Liver (tissue), 9 donors: ENCODE results near the gene RIMBP2. TPM values are rescaled to one million over a fixed set of nuclear protein-coding genes. Genes with fewer than 3 reads are reported as not detected.

Experiments
- DNase-seq: peaks from one replicate; pipeline ENCODE4 v3.0.0-alpha.2; 2017; ENCODE audit warnings: low spot score
- H3K27ac ChIP-seq, 2 donors: one replicate each; pipeline ENCODE4 v1.7.0; 2013; ENCODE audit warnings: inconsistent platforms in 2 of 2, low read length in 2 of 2, control low read depth in 1 of 2, low read depth in 1 of 2, mild to moderate bottlenecking in 1 of 2
- H3K27me3 ChIP-seq, 4 donors: one replicate each; pipeline versions ENCODE4 v1.6.1 to v1.7.0; 2013; ENCODE audit warnings: low read length in 3 of 4, inconsistent platforms in 1 of 4, mild to moderate bottlenecking in 1 of 4, moderate library complexity in 1 of 4; ENCODE audit not compliant: control insufficient read depth in 4 of 4, insufficient read depth in 4 of 4
- H3K36me3 ChIP-seq, 4 donors: one replicate each; pipeline versions ENCODE4 v1.6.1 to v1.7.0; 2013; ENCODE audit warnings: low read length in 3 of 4, mild to moderate bottlenecking in 3 of 4, low read depth in 1 of 4, moderate library complexity in 1 of 4; ENCODE audit not compliant: control insufficient read depth in 4 of 4, insufficient read depth in 3 of 4
- H3K4me1 ChIP-seq, 4 donors: one replicate each; pipeline versions ENCODE4 v1.6.1 to v1.7.0; 2013; ENCODE audit warnings: low read length in 3 of 4, mild to moderate bottlenecking in 3 of 4, moderate library complexity in 1 of 4; ENCODE audit not compliant: control insufficient read depth in 4 of 4, insufficient read depth in 4 of 4
- H3K4me3 ChIP-seq, 3 donors: one replicate each; pipeline versions ENCODE4 v1.6.1 to v1.7.0; 2013; ENCODE audit warnings: low read length in 3 of 3, control low read depth in 1 of 3, low read depth in 1 of 3, mild to moderate bottlenecking in 1 of 3
- H3K9ac ChIP-seq, 2 donors: one replicate each; pipeline ENCODE4 v1.7.0; 2013; ENCODE audit warnings: low read length in 2 of 2, mild to moderate bottlenecking in 2 of 2, moderate library complexity in 2 of 2, control low read depth in 1 of 2, low read depth in 1 of 2
- H3K9me3 ChIP-seq, 4 donors: one replicate each; pipeline versions ENCODE4 v1.6.1 to v1.7.0; 2013; ENCODE audit warnings: low read length in 3 of 4; ENCODE audit not compliant: control insufficient read depth in 4 of 4
- EGR1 ChIP-seq, 2 donors: IDR thresholded peaks; 2 replicates each; pipeline ENCODE4 v1.6.1; 2016 to 2018; ENCODE audit warnings: antibody characterized with exemption in 2 of 2, low read depth in 2 of 2
- FOXA1 ChIP-seq: IDR thresholded peaks from 2 replicates; pipeline ENCODE4 v1.6.1; 2016; ENCODE audit warnings: antibody characterized with exemption
- FOXA2 ChIP-seq: IDR thresholded peaks from 2 replicates; pipeline ENCODE4 v1.6.1; 2016; ENCODE audit warnings: antibody characterized with exemption
- GABPA ChIP-seq, 2 donors: IDR thresholded peaks in 1 of 2; conservative IDR thresholded peaks in 1 of 2; 2 replicates each; pipeline ENCODE4 v1.6.1; 2016; ENCODE audit warnings: antibody characterized with exemption in 2 of 2, mild to moderate bottlenecking in 1 of 2, moderate library complexity in 1 of 2
- HNF4A ChIP-seq, 2 donors: conservative IDR thresholded peaks; 2 replicates each; pipeline ENCODE4 v1.6.1; 2016; ENCODE audit warnings: antibody characterized with exemption in 2 of 2, mild to moderate bottlenecking in 2 of 2
- HNF4G ChIP-seq: IDR thresholded peaks from 2 replicates; pipeline ENCODE4 v1.6.1; 2016; ENCODE audit warnings: antibody characterized with exemption
- JUND ChIP-seq, 2 donors: IDR thresholded peaks; 2 replicates each; pipeline ENCODE4 v1.6.1; 2016; ENCODE audit warnings: antibody characterized with exemption in 2 of 2
- NR2F2 ChIP-seq: IDR thresholded peaks from 2 replicates; pipeline ENCODE4 v1.6.1; 2016; ENCODE audit warnings: antibody characterized with exemption
- RAD21 ChIP-seq, 2 donors: IDR thresholded peaks; 2 replicates each; pipeline ENCODE4 v1.6.1; 2016; ENCODE audit warnings: antibody characterized with exemption in 2 of 2, mild to moderate bottlenecking in 2 of 2
- RXRA ChIP-seq, 2 donors: IDR thresholded peaks; 2 replicates each; pipeline ENCODE4 v1.6.1; 2017 to 2018; ENCODE audit warnings: antibody characterized with exemption in 2 of 2, mild to moderate bottlenecking in 1 of 2
- SP1 ChIP-seq: IDR thresholded peaks from 2 replicates; pipeline ENCODE4 v1.6.1; 2018; ENCODE audit warnings: antibody characterized with exemption, mild to moderate bottlenecking
- TAF1 ChIP-seq: conservative IDR thresholded peaks from 2 replicates; pipeline ENCODE4 v1.6.1; 2016; ENCODE audit warnings: antibody characterized with exemption, mild to moderate bottlenecking
- YY1 ChIP-seq: IDR thresholded peaks from 2 replicates; pipeline ENCODE4 v1.6.1; 2016; ENCODE audit warnings: antibody characterized with exemption, mild to moderate bottlenecking
- WGBS: extraction: QIAGEN DNeasy Blood & Tissue Kit; methylation state at CpG from one replicate; pipeline ENCODE4 v1.1.7; 2013; 5-methylcytosine and 5-hydroxymethylcytosine counted together
- polyA plus RNA-seq, 2 donors: library from polyadenylated mRNA; stranded (reverse) in 1 of 2; unstranded in 1 of 2; fragments of 200-250 nt in 1 of 2; fragments of >200 nt in 1 of 2; fragmentation: Nextera tagmentation in 1 of 2; extraction: Ambion mirVana in 1 of 2; gene quantifications; one replicate each; pipeline versions ENCODE4 v1.2.1 to v1.2.3, GENCODE V29; 2013 to 2015
- total RNA-seq, 2 donors: library from RNA; depleted of rRNA; stranded (reverse); fragments of >200 nt; gene quantifications; one replicate each; pipeline ENCODE4 v1.2.3, GENCODE V29; 2014
- TF ChIP-seq, protein P1 (sequence below): IDR thresholded peaks from 2 replicates; pipeline ENCODE4 v1.6.1; 2016; ENCODE audit warnings: antibody characterized with exemption
- TF ChIP-seq, protein P2 (sequence below): fragments of 150-350 bp; IDR thresholded peaks from 2 replicates; pipeline ENCODE4 v1.5.1; 2017; ENCODE audit warnings: improper control_type of control experiment, low read depth, low read length; ENCODE audit not compliant: missing input control
- TF ChIP-seq, protein P3 (sequence below): IDR thresholded peaks from 2 replicates; pipeline ENCODE4 v1.6.1; 2016; ENCODE audit warnings: antibody characterized with exemption
- TF ChIP-seq, protein P4 (sequence below): IDR thresholded peaks from 2 replicates; pipeline ENCODE4 v1.6.1; 2016; ENCODE audit warnings: antibody characterized with exemption, mild to moderate bottlenecking
- TF ChIP-seq, protein P5 (sequence below): IDR thresholded peaks from 2 replicates; pipeline ENCODE4 v1.6.1; 2016; ENCODE audit warnings: antibody characterized with exemption
- donor health status: healthy.
- donor health status: healthy.
- donor health status: healthy.
- donor health status: healthy.
- donor health status: healthy.

RIMBP2 gene
- total and polyA plus RNA-seq, 4 donors, result 0.01 to 0.17 (median 0.09) TPM; not detected in 1

DNA sequence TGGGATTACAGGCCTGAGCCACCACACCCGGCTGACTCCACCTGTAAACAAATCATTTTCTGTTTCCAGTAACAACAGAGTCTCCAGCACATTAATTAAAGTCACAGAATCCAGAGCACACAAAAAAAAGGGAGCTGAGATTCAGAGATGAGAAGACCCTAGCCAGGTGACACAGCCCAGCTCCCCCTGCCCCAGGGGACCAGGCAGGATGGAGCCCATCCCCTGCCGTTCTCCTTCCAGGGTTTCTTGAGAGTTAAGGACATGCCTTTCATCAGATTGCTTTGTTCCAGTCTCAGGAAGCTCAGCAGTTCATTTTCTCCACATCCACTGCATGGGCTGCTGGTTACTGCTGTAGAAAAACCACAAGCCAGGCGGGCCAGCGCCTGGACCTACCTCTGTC lies 81.2 kb downstream of the RIMBP2 start:
- DNase-seq, result no peak
- H3K4me1 ChIP-seq, result no peaks in the 10 kb centered on the region
- H3K9me3 ChIP-seq, result peaks cover 0 to 7% (median 0%) of the 10 kb centered on the region in 4 donors
- no peak overlapping the region for H3K4me3 ChIP-seq
- no peaks in the 10 kb centered on the region for H3K36me3 ChIP-seq
- no peak overlapping the region for H3K9ac ChIP-seq
- TF ChIP-seq FOXA1, result no peak
- TF ChIP-seq, protein P1, sequence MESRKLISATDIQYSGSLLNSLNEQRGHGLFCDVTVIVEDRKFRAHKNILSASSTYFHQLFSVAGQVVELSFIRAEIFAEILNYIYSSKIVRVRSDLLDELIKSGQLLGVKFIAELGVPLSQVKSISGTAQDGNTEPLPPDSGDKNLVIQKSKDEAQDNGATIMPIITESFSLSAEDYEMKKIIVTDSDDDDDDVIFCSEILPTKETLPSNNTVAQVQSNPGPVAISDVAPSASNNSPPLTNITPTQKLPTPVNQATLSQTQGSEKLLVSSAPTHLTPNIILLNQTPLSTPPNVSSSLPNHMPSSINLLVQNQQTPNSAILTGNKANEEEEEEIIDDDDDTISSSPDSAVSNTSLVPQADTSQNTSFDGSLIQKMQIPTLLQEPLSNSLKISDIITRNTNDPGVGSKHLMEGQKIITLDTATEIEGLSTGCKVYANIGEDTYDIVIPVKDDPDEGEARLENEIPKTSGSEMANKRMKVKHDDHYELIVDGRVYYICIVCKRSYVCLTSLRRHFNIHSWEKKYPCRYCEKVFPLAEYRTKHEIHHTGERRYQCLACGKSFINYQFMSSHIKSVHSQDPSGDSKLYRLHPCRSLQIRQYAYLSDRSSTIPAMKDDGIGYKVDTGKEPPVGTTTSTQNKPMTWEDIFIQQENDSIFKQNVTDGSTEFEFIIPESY, result no peak
- no peak for TF ChIP-seq RXRA (IDR thresholded peaks at IDR 0.05)
- TF ChIP-seq, protein P2, sequence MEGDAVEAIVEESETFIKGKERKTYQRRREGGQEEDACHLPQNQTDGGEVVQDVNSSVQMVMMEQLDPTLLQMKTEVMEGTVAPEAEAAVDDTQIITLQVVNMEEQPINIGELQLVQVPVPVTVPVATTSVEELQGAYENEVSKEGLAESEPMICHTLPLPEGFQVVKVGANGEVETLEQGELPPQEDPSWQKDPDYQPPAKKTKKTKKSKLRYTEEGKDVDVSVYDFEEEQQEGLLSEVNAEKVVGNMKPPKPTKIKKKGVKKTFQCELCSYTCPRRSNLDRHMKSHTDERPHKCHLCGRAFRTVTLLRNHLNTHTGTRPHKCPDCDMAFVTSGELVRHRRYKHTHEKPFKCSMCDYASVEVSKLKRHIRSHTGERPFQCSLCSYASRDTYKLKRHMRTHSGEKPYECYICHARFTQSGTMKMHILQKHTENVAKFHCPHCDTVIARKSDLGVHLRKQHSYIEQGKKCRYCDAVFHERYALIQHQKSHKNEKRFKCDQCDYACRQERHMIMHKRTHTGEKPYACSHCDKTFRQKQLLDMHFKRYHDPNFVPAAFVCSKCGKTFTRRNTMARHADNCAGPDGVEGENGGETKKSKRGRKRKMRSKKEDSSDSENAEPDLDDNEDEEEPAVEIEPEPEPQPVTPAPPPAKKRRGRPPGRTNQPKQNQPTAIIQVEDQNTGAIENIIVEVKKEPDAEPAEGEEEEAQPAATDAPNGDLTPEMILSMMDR, result no peak
- TF ChIP-seq, protein P3, sequence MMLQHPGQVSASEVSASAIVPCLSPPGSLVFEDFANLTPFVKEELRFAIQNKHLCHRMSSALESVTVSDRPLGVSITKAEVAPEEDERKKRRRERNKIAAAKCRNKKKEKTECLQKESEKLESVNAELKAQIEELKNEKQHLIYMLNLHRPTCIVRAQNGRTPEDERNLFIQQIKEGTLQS, result no peak
- no peak for TF ChIP-seq JUND (IDR thresholded peaks at IDR 0.05)
- TF ChIP-seq SP1, result no peak
- TF ChIP-seq, protein P4, sequence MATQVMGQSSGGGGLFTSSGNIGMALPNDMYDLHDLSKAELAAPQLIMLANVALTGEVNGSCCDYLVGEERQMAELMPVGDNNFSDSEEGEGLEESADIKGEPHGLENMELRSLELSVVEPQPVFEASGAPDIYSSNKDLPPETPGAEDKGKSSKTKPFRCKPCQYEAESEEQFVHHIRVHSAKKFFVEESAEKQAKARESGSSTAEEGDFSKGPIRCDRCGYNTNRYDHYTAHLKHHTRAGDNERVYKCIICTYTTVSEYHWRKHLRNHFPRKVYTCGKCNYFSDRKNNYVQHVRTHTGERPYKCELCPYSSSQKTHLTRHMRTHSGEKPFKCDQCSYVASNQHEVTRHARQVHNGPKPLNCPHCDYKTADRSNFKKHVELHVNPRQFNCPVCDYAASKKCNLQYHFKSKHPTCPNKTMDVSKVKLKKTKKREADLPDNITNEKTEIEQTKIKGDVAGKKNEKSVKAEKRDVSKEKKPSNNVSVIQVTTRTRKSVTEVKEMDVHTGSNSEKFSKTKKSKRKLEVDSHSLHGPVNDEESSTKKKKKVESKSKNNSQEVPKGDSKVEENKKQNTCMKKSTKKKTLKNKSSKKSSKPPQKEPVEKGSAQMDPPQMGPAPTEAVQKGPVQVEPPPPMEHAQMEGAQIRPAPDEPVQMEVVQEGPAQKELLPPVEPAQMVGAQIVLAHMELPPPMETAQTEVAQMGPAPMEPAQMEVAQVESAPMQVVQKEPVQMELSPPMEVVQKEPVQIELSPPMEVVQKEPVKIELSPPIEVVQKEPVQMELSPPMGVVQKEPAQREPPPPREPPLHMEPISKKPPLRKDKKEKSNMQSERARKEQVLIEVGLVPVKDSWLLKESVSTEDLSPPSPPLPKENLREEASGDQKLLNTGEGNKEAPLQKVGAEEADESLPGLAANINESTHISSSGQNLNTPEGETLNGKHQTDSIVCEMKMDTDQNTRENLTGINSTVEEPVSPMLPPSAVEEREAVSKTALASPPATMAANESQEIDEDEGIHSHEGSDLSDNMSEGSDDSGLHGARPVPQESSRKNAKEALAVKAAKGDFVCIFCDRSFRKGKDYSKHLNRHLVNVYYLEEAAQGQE, result no peak
- no peak for TF ChIP-seq YY1
- no peak overlapping the region for H3K27ac ChIP-seq
- peaks cover 0 to 6% (median 0%) of the 10 kb centered on the region in 4 donors for H3K27me3 ChIP-seq
- WGBS, result 57% methylated on average over 4 of the region's 4 CpGs

DNA sequence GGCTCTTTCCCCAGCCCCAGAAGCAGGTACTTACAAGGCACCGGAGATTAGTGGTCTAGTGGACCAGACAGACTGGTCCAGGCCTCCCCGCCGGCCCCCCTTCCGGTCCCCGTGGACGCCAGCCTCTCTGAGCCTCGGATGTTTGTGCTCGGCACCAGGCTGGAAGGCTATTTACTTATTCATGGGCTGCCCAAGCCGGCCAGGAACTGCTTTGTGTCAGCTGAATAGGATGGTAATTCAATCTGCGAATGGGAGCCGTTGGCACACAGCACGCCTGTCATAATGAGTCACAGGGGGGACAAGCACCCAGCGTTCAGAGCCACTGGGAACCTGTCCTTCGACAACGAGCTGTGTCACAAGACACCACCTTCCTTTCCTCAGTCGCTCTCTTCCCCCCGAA lies 82.3 kb downstream of the RIMBP2 start:
- Histone ChIP-seq H3K4me1 (no peaks in the 10 kb centered on the region), H3K27me3 (peaks cover 0 to 6% (median 0%) of the 10 kb centered on the region in 4 donors), H3K36me3 (no peaks in the 10 kb centered on the region), H3K9me3 (peaks cover 0 to 7% (median 0%) of the 10 kb centered on the region in 4 donors), H3K4me3 (no peak overlapping the region), H3K27ac (no peak overlapping the region), H3K9ac (no peak overlapping the region)
- DNase-seq, result no peak
- WGBS, result 11% methylated on average over 17 of the region's 17 CpGs
- TF ChIP-seq, protein P1, result no peak
- no peak for TF ChIP-seq RAD21 (IDR thresholded peaks at IDR 0.05)
- TF ChIP-seq, protein P5, sequence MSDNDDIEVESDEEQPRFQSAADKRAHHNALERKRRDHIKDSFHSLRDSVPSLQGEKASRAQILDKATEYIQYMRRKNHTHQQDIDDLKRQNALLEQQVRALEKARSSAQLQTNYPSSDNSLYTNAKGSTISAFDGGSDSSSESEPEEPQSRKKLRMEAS, result no peak
- no peak for TF ChIP-seq FOXA1
- TF ChIP-seq NR2F2, result no peak
- no peak for TF ChIP-seq HNF4A (conservative IDR thresholded peaks at IDR 0.05)
- no peak for TF ChIP-seq FOXA2
- TF ChIP-seq EGR1 (IDR thresholded peaks at IDR 0.05; ENCODE audit: low read depth in 2 of 2), result no peak
- no peak for TF ChIP-seq HNF4G
- no peak for TF ChIP-seq RXRA (IDR thresholded peaks at IDR 0.05)
- TF ChIP-seq, protein P2, result no peak
- no peak for TF ChIP-seq GABPA (IDR thresholded peaks at IDR 0.05 in 1 of 2, conservative IDR thresholded peaks at IDR 0.05 in 1 of 2)
- TF ChIP-seq, protein P3, result no peak
- TF ChIP-seq TAF1, result no peak
